Ovary (tissue), 3 donors: Measurements from ENCODE around the gene MRFAP1.

ENCODE experiments used
- CTCF ChIP-seq, 3 donors: fragments of 450-650 bp in 2 of 3; fragments of 200-600 bp in 1 of 3; IDR thresholded peaks; one replicate each; pipeline versions ENCODE4 v1.5.1 to v1.8.0; 2016 to 2022; ENCODE audit warnings: antibody characterized with exemption in 3 of 3, mild to moderate bottlenecking in 1 of 3
- EP300 ChIP-seq: sonication (generic); formaldehyde crosslinking; IDR thresholded peaks from one replicate; pipeline ENCODE4 v1.6.1; 2017; ENCODE audit warnings: antibody characterized with exemption
- POLR2A ChIP-seq: fragments of 450-650 bp; IDR thresholded peaks from one replicate; pipeline ENCODE4 v1.6.1; 2017; ENCODE audit warnings: antibody characterized with exemption, mild to moderate bottlenecking, moderate library complexity
- donor health status: DM: no; HTN: no; CAD: no.

GRCh38 chr4:6680372-6681034, 40.0 kb downstream of the MRFAP1 start:
- TF ChIP-seq CTCF (IDR thresholded peaks at IDR 0.05) (no peak), POLR2A (no peak), EP300 (no peak)
